ENCODE measurements around the gene CDH15. TPM values are rescaled to one million over a fixed set of nuclear protein-coding genes. Genes with fewer than 3 reads are reported as not detected.
"Not testable (repeated sequence)": the region's sequence is repeated elsewhere in the genome, so short reads cannot be mapped to it uniquely, and the experiment has no call there.

The CDH15 gene
- total RNA-seq, 4 donors from 2014 or later: 48.5 to 60.8 (median 51.0) TPM

- Histone ChIP-seq H3K36me3 (peaks cover 0 to 16% of the 10 kb centered on the region in 2 donors), H3K27me3 (no peaks in the 10 kb centered on the region), H3K4me1 (no peaks in the 10 kb centered on the region), H3K27ac (no peak overlapping the region), H3K4me3 (no peak overlapping the region), H3K9me3 (no peaks in the 10 kb centered on the region)
- no peak for DNase-seq
- no peak for ATAC-seq
- no peak for TF ChIP-seq POLR2A (IDR thresholded peaks at IDR 0.05)
- TF ChIP-seq, protein P1, sequence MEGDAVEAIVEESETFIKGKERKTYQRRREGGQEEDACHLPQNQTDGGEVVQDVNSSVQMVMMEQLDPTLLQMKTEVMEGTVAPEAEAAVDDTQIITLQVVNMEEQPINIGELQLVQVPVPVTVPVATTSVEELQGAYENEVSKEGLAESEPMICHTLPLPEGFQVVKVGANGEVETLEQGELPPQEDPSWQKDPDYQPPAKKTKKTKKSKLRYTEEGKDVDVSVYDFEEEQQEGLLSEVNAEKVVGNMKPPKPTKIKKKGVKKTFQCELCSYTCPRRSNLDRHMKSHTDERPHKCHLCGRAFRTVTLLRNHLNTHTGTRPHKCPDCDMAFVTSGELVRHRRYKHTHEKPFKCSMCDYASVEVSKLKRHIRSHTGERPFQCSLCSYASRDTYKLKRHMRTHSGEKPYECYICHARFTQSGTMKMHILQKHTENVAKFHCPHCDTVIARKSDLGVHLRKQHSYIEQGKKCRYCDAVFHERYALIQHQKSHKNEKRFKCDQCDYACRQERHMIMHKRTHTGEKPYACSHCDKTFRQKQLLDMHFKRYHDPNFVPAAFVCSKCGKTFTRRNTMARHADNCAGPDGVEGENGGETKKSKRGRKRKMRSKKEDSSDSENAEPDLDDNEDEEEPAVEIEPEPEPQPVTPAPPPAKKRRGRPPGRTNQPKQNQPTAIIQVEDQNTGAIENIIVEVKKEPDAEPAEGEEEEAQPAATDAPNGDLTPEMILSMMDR (IDR thresholded peaks at IDR 0.05 in 4 of 5, conservative IDR thresholded peaks at IDR 0.05 in 1 of 5): no peak
- in situ Hi-C loops (cut with MboI; ENCODE audit: low sequenced_read_pairs in 4 of 4) (no loop called here), intact Hi-C loops (cut with DNase I; ENCODE audit: low total_unique reads) (no loop called here)
Measured at GRCh38 chr16:89189358-89190025, 17.9 kb downstream of the CDH15 start.

GRCh38 chr16:89190150-89190958, 18.8 kb downstream of the CDH15 start:
- no peak for DNase-seq

GRCh38 chr16:89191033-89191900, 19.7 kb downstream of the CDH15 start:
- no peak for TF ChIP-seq POLR2A (IDR thresholded peaks at IDR 0.05)
- TF ChIP-seq, protein P1 (IDR thresholded peaks at IDR 0.05 in 4 of 5, conservative IDR thresholded peaks at IDR 0.05 in 1 of 5): no peak
- DNase-seq (no peak), ATAC-seq (no peak)
- no peaks in the 10 kb centered on the region for H3K4me1 ChIP-seq
- H3K9me3 ChIP-seq: no peaks in the 10 kb centered on the region
- H3K27me3 ChIP-seq: no peaks in the 10 kb centered on the region
- H3K36me3 ChIP-seq: peaks cover 0 to 17% of the 10 kb centered on the region in 2 donors
- no peak overlapping the region for H3K4me3 ChIP-seq
- intact Hi-C loops (cut with DNase I; ENCODE audit: low total_unique reads) (no loop called here), in situ Hi-C loops (cut with MboI; ENCODE audit: low sequenced_read_pairs in 4 of 4) (no loop called here)
- H3K27ac ChIP-seq: no peak overlapping the region

More at GRCh38 chr16:89190150-89190958, 18.8 kb downstream of the CDH15 start:
- Histone ChIP-seq H3K27ac (no peak overlapping the region), H3K9me3 (no peaks in the 10 kb centered on the region), H3K36me3 (peaks cover 0 to 17% of the 10 kb centered on the region in 2 donors), H3K27me3 (no peaks in the 10 kb centered on the region), H3K4me3 (no peak overlapping the region), H3K4me1 (no peaks in the 10 kb centered on the region)
- in situ Hi-C loops (cut with MboI; ENCODE audit: low sequenced_read_pairs in 4 of 4) (no loop called here), intact Hi-C loops (cut with DNase I; ENCODE audit: low total_unique reads) (no loop called here)
- TF ChIP-seq POLR2A (IDR thresholded peaks at IDR 0.05): no peak
- TF ChIP-seq, protein P1 (IDR thresholded peaks at IDR 0.05 in 4 of 5, conservative IDR thresholded peaks at IDR 0.05 in 1 of 5): no peak
- no peak for ATAC-seq

- Histone ChIP-seq H3K27ac (no peak overlapping the region), H3K27me3 (no peaks in the 10 kb centered on the region), H3K36me3 (peaks cover 0 to 15% of the 10 kb centered on the region in 2 donors), H3K9me3 (no peaks in the 10 kb centered on the region), H3K4me3 (peak overlapping the region in 2 of 4 donors; percentile 15 to 22), H3K4me1 (no peaks in the 10 kb centered on the region)
- no peak for DNase-seq
- no peak for ATAC-seq
- intact Hi-C loops (cut with DNase I; ENCODE audit: low total_unique reads) (no loop called here), in situ Hi-C loops (cut with MboI; ENCODE audit: low sequenced_read_pairs in 4 of 4) (no loop called here)
- TF ChIP-seq, protein P1 (IDR thresholded peaks at IDR 0.05 in 4 of 5, conservative IDR thresholded peaks at IDR 0.05 in 1 of 5): no peak
- TF ChIP-seq POLR2A (IDR thresholded peaks at IDR 0.05): no peak
Measured at GRCh38 chr16:89191901-89192185, 20.3 kb downstream of the CDH15 start.

GRCh38 chr16:89192186-89192955, 20.8 kb downstream of the CDH15 start:
- H3K9me3 ChIP-seq; H3K4me1 ChIP-seq; intact Hi-C loops (cut with DNase I; ENCODE audit: low total_unique reads); H3K27me3 ChIP-seq; H3K27ac ChIP-seq; ATAC-seq; DNase-seq; in situ Hi-C loops (cut with MboI; ENCODE audit: low sequenced_read_pairs in 4 of 4): not testable (repeated sequence)
- Histone ChIP-seq H3K4me3 (peak overlapping the region in 2 of 4 donors; percentile 15 to 22), H3K36me3 (peaks cover 0 to 14% of the 10 kb centered on the region in 2 donors)

Data from gastrocnemius medialis (tissue), 4 donors.